Endometrial microvascular endothelial cells (primary cell): ENCODE results near the gene EIF4E1B. TPM values are rescaled to one million over a fixed set of nuclear protein-coding genes. Genes with fewer than 3 reads are reported as not detected.
"Not testable (repeated sequence)": the region's sequence is repeated elsewhere in the genome, so short reads cannot be mapped to it uniquely, and the experiment has no call there.

ENCODE experiments used
- in situ Hi-C: cut with HindIII; loops from 2 replicates; pipeline ENCODE4 v1.10.0; 2017; ENCODE audit warnings: low sequenced_read_pairs, low pct_unique_long_range_greater_than_20kb; ENCODE audit errors: inconsistent ontology term
- total RNA-seq: library from RNA; depleted of rRNA; stranded (reverse); fragments of >200 nt; gene quantifications from one replicate; pipeline ENCODE4 v1.2.3, GENCODE V29; 2015; ENCODE audit errors: inconsistent ontology term

Gene EIF4E1B
- not detected for total RNA-seq

DNA sequence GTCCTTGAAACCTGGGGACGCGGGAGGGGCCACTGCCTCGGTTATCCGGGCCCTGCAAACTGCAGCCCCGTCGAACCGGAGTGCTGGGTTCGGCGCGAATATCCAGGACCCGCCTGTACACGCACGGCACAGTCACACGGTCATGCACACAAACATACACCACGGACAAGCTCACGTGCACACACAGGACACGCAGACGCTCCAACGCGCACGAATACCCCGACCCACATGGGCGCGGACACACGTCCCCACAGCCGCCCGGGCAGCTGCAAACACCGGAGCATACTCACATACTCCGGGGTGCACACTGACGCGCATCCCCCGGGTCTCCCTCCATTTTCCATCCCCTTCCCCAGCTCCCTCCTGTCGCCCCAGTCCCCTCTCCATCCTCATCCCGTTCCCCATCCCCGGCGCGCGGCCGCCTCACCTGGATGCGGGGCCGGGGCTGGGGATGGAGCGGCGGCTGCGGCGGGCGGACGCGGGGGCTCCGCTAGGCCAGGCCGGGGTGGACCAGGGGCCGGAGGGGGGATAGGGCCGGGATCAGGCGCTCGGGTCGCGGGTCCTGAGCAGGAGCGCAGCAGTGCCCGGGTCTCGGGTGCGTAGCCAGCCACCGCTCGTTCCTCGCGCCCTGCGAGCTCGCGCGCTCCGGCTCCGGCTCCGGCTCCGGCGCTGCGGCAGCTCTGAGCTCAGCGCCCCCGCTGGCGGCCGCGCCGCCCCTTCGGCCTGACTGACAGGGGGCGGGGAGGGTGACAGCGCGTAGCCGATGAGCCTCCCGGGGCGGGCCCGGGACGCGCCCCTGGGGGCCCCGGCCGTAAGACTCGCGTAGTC is at the start of gene EIF4E1B, which contains the start of gene SNCB:
Gene EIF4E1B (plus strand): TSS at position 823 of the 828 bp plus-strand sequence. CDS start 12,113 bp downstream, outside the sequence.
Gene SNCB (minus strand): TSS at position 682 of the 828 bp plus-strand sequence. CDS start 880 bp downstream, outside the sequence.
- in situ Hi-C loops = no loop called here

GRCh38 chr5:176581361-176581760 is 49.1 kb upstream of the EIF4E1B start:
- in situ Hi-C loops = no loop called here

DNA sequence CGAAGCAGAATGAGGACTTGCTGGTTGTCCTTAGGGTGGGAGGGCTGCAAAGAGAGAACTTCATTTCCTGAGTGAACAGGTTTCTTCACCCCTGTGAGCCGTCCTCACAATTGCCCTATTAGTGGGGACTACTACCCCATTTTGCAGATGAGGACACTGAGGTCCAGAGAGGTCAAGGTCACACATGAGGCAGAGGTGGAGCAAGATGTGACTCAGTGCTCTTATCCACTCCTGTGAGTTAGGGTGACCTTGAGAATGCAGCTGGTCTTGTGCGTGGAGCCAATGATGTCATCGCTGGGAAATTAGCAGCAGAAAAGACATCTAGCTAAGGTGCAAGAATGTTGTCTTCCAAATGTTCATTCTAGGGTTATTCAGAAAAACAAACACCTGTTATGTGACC is 47.4 kb upstream of the EIF4E1B start:
- in situ Hi-C loops = no loop called here

DNA sequence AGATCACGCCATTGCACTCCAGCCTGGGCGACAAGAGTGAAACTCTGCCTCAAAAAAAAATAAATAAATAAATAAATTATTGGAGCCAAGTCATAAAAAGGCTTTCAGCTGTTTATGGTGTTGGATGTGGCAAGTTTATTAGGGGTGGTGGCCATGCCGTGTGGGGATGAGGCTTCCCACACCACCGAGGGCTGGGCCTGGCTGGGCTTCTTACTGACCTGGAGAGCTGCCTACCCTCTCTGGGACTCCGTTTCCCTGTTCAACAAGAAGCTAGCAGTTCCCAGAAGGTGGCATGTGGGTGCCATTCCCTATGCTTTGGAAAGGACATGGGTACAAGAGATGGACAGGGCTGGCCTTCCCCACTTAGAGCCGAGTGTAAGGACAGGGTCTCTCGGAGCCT is 43.1 kb upstream of the EIF4E1B start:
- in situ Hi-C loops = no loop called here

GRCh38 chr5:176588297-176588696 is 42.2 kb upstream of the EIF4E1B start:
- in situ Hi-C loops = no loop called here

- in situ Hi-C loops = no loop called here
These were observed 41.3 kb upstream of the EIF4E1B start for GRCh38 chr5:176589039-176589769.

GRCh38 chr5:176590035-176590717 is 40.3 kb upstream of the EIF4E1B start:
- in situ Hi-C loops = no loop called here

GRCh38 chr5:176591667-176592066 is 38.8 kb upstream of the EIF4E1B start:
- in situ Hi-C loops = not testable (repeated sequence)

- in situ Hi-C loops = no loop called here
These were observed 37.9 kb upstream of the EIF4E1B start for GRCh38 chr5:176592573-176592972.

GRCh38 chr5:176593273-176593869 is 37.1 kb upstream of the EIF4E1B start:
- in situ Hi-C loops = no loop called here

DNA sequence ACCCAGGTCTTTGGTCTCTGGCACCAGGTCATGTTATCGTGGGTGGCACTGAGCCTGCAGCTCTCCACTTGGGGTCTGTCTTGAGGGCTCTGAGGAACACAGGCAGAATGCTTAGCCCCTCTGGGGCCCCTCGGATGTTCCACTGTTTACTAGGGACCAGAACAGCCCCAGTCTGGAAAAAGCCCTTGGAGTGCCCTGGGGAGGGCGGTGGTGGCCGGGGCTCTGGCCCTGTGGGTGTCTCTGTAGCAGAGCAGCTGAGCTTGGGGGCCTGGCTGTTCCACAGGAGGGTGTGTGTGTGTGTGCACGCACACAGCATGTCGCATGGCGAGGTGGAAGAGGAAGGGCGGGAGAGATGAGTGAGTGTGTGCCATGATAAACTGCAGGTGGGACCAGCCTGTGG is 35.9 kb upstream of the EIF4E1B start:
- in situ Hi-C loops = no loop called here

- in situ Hi-C loops = no loop called here
These were observed 35.0 kb upstream of the EIF4E1B start for GRCh38 chr5:176595386-176595943.

GRCh38 chr5:176596069-176596644 is 34.3 kb upstream of the EIF4E1B start:
- in situ Hi-C loops = no loop called here

DNA sequence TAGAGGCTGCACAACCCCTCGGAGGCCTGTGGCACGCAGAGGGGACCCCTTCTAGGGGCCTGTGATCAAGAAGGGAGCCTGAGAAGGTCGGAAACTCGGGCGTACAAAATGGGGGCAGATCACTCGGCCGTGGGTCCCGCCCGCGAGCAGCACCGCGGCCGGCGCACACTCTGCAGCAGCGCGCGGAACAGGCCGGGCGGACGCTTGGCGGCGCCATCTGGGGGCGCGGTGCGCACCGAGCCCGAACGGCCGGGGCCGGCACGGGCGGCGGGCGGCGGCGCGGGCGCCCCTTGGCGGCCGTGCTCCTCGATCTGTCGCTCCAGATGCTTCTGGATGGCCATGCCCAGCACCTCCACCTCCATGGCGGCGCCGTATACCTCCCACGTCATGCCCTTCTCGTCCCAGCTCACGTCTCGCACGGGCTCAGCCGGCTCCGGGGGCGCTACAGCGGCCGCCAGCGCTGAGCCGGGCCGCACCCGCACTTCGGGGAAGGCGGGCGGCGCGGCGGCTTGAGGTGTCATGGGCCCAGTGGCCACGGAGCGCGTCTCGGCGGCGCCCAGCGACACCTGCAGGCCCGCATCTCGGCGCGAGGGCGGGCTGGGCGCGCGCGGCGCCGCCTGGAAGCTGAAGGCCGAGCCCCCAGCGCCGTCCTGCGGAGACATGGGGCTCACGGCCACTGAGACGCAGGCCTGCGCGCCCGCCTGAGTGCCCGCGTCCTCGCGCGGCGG is 33.6 kb upstream of the EIF4E1B start:
- in situ Hi-C loops = no loop called here

DNA sequence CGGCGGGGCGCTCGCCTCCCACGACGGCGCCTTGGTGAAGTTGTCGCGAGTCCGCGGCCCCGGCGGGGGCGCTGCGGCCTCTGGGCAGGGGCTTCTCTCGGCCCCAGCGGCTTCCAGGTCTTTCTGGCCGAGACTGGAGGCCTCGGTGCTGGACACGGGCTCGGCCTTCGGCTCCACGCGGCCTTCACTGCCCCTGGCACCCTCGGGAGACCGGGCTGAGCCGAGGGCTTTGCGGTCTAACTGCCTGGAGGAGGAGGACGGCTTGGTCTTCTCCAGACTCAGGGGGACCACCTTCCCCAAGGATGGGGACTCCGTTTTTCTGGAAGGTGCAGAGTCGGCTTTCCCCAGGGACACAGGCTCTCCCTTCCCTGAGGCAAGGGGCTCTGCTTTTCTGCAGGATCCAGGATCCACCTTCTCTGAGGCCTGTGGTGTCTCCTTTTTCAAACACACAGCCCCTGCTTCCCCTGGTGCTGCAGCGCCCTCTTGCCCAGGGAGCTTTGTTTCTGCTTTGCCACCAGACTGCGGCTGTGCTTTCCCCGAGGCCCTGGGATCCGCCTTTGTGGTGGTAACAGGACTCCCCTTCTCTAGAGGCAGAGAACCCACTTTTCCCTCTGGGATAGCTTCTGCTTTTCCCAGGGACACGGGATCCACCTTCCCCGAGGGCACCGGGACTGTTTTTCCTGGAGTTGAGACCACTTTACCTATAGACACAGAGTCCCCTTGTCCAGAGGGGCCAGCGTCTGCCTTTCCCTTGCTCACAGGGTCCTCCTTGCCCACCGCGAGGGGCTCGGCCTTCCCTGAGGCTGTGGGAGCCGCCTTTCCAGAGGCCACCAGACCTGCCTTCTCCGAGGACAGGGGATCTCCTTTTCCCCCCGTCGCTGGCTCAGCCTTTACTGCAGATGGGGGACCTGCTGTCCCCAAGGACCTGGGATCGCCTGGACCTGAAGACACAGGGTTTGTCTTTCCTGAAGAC is 32.8 kb upstream of the EIF4E1B start:
- in situ Hi-C loops = no loop called here

GRCh38 chr5:176599749-176600430 is 30.6 kb upstream of the EIF4E1B start:
- in situ Hi-C loops = not testable (repeated sequence)
